Measurements from ENCODE around the gene MRM1.
A peak's percentile ranks its signal among the peaks of the same experiment; 100 is the strongest.

Gene MRM1

GRCh38 chr17:36628576-36628975 is 27.2 kb downstream of the MRM1 start:
- no peak overlapping the region for H3K27ac ChIP-seq (ENCODE audit: low read depth, low read length, poor library complexity, severe bottlenecking)

DNA sequence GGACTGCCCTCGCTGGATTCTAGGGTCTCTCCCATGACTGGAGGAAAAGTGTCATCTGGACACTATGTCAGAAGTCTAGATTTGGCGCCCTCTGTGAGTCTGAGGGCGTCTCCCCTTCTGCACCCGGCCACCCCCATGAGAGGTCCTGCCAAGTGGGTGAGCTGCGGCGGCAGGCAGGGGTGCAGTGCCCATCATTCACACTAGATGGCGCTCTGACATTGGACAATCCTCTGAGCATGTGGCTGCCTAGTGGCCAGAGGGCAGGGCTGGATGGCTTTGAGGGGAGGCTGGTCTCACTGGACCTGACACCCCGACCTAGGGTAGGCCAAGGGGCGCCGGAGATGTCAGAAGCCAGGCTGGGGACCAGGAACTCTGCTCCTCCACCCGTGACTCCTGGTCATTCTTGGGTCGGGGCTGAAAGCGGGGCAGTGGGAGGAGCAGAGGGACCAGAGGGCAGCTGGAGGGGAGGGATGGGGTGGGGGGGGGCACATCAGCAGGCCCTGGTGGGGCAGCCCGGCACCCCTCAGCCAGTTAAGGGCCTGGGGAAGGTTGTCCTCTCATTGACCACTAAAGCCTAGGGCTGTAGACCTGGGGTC is 28.0 kb downstream of the MRM1 start:
- Histone ChIP-seq H3K4me3 (ENCODE audit: low read depth, low read length, poor library complexity, severe bottlenecking) (no peak overlapping the region), H3K4me2 (ENCODE audit: low read length) (no peak overlapping the region), H3K9ac (ENCODE audit: low read length) (no peak overlapping the region), H3F3A (ENCODE audit: insufficient read depth, low read length) (no peaks in the 10 kb centered on the region), H3K9me3 (ENCODE audit: low read length) (no peaks in the 10 kb centered on the region), H3K27ac (ENCODE audit: low read depth, low read length, poor library complexity, severe bottlenecking) (no peak overlapping the region), H3K36me3 (ENCODE audit: insufficient read depth, low read length) (no peaks in the 10 kb centered on the region), H3K4me1 (ENCODE audit: insufficient read depth, low read length, severe bottlenecking) (no peaks in the 10 kb centered on the region), H4K20me1 (ENCODE audit: insufficient read depth, low read length) (no peaks in the 10 kb centered on the region), H3K79me2 (ENCODE audit: insufficient read depth, low read length) (no peaks in the 10 kb centered on the region), H2AFZ (ENCODE audit: low read length) (no peak overlapping the region), H3K27me3 (ENCODE audit: insufficient read depth, low read length) (no peaks in the 10 kb centered on the region), H3K9me2 (ENCODE audit: low read depth, low read length) (no peaks in the 10 kb centered on the region)
- no peak for TF ChIP-seq EZH2 (IDR thresholded peaks at IDR 0.05; ENCODE audit: borderline replicate concordance, low read length)
- TF ChIP-seq CTCF (IDR thresholded peaks at IDR 0.05; ENCODE audit: low read length): peak; percentile 97

More at GRCh38 chr17:36628576-36628975, 27.2 kb downstream of the MRM1 start:
- Histone ChIP-seq H3K9me3 (ENCODE audit: low read length) (no peaks in the 10 kb centered on the region), H3K79me2 (ENCODE audit: insufficient read depth, low read length) (no peaks in the 10 kb centered on the region), H3K36me3 (ENCODE audit: insufficient read depth, low read length) (no peaks in the 10 kb centered on the region), H3K9ac (ENCODE audit: low read length) (no peak overlapping the region), H3F3A (ENCODE audit: insufficient read depth, low read length) (no peaks in the 10 kb centered on the region), H4K20me1 (ENCODE audit: insufficient read depth, low read length) (no peaks in the 10 kb centered on the region), H3K4me1 (ENCODE audit: insufficient read depth, low read length, severe bottlenecking) (no peaks in the 10 kb centered on the region), H3K4me3 (ENCODE audit: low read depth, low read length, poor library complexity, severe bottlenecking) (no peak overlapping the region), H3K27me3 (ENCODE audit: insufficient read depth, low read length) (no peaks in the 10 kb centered on the region), H3K4me2 (ENCODE audit: low read length) (no peak overlapping the region), H2AFZ (ENCODE audit: low read length) (no peak overlapping the region), H3K9me2 (ENCODE audit: low read depth, low read length) (no peaks in the 10 kb centered on the region)
- TF ChIP-seq EZH2 (IDR thresholded peaks at IDR 0.05; ENCODE audit: borderline replicate concordance, low read length): no peak
- TF ChIP-seq CTCF (IDR thresholded peaks at IDR 0.05; ENCODE audit: low read length): no peak

- Histone ChIP-seq H3F3A (ENCODE audit: insufficient read depth, low read length) (no peaks in the 10 kb centered on the region), H3K27me3 (ENCODE audit: insufficient read depth, low read length) (no peaks in the 10 kb centered on the region), H3K79me2 (ENCODE audit: insufficient read depth, low read length) (no peaks in the 10 kb centered on the region), H3K36me3 (ENCODE audit: insufficient read depth, low read length) (no peaks in the 10 kb centered on the region), H3K27ac (ENCODE audit: low read depth, low read length, poor library complexity, severe bottlenecking) (no peak overlapping the region), H4K20me1 (ENCODE audit: insufficient read depth, low read length) (no peaks in the 10 kb centered on the region), H3K4me2 (ENCODE audit: low read length) (no peak overlapping the region), H3K9me3 (ENCODE audit: low read length) (no peaks in the 10 kb centered on the region), H2AFZ (ENCODE audit: low read length) (no peak overlapping the region), H3K9me2 (ENCODE audit: low read depth, low read length) (no peaks in the 10 kb centered on the region), H3K9ac (ENCODE audit: low read length) (no peak overlapping the region), H3K4me1 (ENCODE audit: insufficient read depth, low read length, severe bottlenecking) (no peaks in the 10 kb centered on the region), H3K4me3 (ENCODE audit: low read depth, low read length, poor library complexity, severe bottlenecking) (no peak overlapping the region)
- no peak for TF ChIP-seq CTCF (IDR thresholded peaks at IDR 0.05; ENCODE audit: low read length)
These were observed 28.7 kb downstream of the MRM1 start for GRCh38 chr17:36629970-36630502.
